NCI-H1417 treated with DMSO at 0.1 percent for 48 hours (cell line): ENCODE results near the gene RBL2.
"Not testable (repeated sequence)": the region's sequence is repeated elsewhere in the genome, so short reads cannot be mapped to it uniquely, and the experiment has no call there.

ENCODE experiments used
- DNase-seq: peaks from one replicate; lab custom pipeline; 2025; lab: John Stamatoyannopoulos, UW

Gene RBL2

DNA sequence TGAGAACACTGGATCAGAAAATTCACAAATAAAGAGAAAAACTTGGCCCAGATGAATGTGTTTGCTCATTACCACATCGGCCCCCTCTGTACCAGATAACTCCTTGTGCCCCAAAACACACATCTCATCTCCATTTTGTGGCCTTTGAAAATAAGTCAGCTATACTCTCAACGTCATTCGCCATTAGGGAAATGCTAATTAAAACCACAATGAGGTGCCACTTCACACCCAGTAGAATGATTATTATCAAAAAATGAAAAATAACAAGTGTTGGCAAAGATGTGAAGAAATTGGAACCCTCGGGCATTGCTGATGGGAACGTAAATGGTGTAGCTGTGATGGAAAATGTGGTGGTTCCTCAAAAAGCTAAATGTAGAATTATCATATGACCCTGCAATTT, 103.4 kb downstream of the RBL2 start:
- DNase-seq, result no peak

GRCh38 chr16:53539346-53539745, 105.1 kb downstream of the RBL2 start:
- not testable (repeated sequence) for DNase-seq

- DNase-seq, result not testable (repeated sequence)
These were observed 105.8 kb downstream of the RBL2 start for GRCh38 chr16:53539759-53540718.
